HG03060 (cell line): ENCODE data around the gene CDNF.
"Not testable (repeated sequence)": the region's sequence is repeated elsewhere in the genome, so short reads cannot be mapped to it uniquely, and the experiment has no call there.

Source experiments
- ATAC-seq: cut with Tn5 transposase; IDR thresholded peaks from one replicate; pipeline ENCODE4 v1.9.1; 2021; ENCODE audit warnings: low read depth, moderate number of reproducible peaks; ENCODE audit not compliant: unreplicated experiment

The CDNF gene

DNA sequence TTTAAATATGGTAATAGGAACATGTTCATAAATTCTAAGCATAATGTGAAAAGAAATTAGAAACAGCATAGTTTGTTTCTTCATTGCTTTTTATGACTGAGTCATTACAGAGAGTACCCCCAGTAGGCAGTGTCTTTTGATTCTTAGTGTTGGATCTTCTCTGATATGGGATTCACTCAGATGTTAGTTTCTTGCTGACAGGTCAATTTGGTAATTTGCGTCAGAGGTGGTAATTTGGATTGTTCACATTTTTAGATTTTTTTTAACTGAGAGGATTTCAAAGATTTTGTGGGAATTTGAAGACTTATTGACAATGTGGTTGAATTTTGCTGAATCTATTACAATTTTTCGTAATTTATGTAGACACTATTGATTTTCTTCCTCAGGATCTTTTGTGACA lies 2.3 kb upstream of the CDNF start:
- ATAC-seq: no peak

DNA sequence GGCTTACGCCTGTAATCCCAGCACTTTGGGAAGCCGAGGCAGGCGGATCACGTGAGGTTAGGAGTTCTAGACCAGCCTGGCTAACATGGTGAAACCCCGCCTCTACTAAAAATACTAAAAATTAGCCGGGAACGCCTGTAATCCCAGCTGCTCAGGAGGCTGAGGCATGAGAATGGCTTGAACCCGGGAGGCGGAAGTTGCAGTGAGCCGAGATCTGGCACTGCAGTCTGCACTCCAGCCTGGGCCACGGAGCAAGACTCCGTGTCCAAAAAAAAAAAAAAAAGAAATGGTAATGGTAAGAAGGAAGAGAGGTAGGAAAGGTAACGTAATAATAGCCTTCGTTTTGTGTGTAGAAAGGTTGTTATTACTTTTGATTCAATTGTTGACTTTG lies 1.5 kb upstream of the CDNF start:
- no peak for ATAC-seq

DNA sequence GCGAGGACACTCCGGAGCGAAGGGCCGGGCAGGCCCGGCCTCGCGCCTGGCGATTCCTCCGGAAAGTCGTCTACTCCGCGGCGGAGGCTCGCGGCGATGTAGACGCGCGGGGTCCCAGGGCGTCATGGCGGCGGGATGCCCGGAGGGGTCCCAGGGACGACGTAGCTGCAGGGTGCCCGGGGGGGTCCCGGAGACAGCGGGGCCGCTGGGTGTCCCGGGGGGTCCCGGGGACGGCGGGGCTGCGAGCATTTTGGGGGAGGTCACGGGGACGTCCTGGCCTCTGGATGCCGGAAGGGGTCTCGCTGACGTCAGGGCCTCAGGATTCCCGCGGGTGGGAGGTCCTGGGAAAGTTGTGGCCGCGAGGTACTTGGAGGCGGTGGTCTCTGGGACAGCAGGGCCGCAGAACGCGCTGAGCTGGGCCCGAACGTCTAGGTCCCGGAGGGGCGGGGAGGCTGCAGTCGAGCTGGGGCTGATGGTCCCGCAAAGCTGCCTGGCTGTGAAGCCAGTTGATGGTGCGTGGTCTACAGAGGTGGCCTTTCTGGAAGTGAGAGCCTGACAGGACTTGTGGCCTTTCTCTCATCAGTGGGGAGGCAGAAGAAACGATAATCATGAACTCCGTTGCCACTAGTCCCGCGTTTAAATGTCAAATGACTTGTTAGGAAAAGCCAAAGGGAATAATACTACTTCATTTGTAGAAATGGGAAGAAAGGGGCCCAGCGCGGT lies 906 bp upstream of the CDNF start:
- ATAC-seq: no peak

DNA sequence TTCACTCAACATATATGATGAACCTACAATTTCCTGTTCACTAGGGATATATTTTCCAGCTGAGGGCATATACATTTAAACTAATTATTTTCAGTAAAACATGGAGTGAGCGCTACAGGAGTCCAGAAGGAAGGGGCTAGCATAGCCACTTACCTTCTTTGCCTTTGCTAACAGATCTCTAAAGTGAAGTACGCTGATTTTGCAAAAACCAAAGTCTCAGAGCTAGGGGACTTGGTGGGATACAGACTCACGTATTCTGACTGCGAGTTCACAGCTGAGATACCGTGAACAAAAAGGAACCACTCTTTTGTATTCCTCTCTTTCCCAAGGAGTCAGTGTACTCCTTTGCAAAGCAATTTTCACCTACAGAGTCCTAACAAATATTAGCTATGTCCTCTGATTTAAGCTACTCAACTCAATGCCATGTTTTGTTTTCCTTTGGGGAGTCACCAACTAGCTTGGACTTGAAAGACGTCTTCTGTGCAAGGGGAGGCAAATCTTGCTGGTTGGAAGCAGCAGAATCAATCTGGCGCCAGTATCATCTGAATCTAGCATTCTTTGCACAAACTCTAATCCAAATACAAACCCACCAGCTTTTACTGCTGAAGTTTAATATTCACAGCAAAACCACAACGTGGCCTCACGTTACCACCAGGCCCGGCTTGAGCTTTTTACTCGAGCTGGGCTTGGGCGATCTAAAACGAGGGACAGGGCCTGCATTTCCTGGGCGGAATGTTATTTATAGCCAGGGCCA lies 657 bp downstream of the CDNF start:
- ATAC-seq: no peak

DNA sequence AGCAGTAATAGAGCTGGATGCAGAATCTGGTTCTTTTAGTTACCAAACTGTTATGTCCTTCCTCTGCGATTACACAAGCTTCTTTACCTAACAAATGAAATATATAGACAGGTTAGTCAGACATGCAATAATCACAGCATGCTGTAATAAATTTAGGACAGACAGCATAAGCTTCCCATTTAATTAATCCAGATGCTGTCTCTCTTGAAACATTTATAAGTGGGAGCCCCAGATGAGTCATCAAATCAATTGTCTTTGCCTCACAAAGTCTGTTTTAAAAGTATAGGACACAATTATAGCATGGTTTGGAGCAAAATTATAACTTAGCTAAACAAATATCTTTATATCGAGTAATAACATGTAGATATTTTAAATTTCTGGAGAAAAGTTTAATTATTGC lies 1.6 kb downstream of the CDNF start:
- no peak for ATAC-seq

DNA sequence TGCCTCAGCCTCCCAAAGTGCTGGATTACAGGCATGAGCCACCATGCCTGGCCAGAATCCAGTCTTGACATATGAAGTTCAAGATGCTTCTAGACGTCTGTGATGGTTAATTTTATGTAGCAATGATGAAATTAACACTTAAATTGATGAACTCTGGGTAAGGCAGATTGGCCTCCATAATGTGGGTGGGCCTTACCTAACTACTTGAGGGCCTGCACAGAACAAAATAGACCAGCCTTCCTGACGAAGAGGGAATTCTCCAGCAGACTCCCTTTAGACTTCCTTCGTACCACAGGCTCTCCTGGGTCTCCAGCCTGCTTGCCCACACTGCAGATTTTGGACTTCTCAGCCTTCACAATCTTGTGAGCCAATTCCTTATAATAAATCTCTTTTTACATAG lies 4.7 kb downstream of the CDNF start:
- no peak for ATAC-seq

DNA sequence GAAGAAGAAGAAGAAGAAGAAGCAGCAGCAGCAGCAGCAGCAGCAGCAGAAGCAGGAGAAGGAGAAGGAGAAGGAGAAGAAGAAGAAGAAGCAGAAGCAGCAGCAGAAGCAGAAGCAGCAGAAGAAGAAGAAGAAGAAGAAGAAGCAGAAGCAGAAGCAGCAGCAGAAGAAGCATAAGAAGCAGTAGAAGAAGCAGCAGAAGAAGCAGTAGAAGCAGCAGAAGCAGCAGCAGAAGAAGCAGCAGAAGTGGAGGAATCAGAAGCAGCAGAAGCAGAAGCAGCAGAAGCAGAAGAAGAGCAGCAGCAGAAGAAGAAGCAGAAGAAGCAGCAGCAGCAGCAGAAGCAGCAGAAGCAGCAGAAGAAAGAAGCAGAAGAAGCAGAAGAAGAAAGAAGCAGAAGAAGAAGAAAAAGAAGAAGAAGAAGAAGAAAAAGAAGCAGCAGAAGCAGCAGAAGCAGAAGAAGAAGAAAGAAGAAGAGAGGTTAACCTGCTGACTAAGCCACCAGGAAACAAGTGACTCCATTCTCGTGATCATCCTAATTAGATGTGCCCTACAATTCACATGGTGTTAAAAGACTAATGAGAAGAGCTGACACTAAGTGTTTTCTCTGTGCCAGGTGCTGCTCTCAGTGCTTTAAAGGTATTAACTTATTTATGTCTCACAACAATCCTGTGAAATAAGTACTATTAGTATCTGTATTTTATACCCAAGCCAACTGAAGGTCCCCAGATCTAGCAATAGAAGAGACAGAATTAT lies 11.6 kb downstream of the CDNF start:
- no peak for ATAC-seq

DNA sequence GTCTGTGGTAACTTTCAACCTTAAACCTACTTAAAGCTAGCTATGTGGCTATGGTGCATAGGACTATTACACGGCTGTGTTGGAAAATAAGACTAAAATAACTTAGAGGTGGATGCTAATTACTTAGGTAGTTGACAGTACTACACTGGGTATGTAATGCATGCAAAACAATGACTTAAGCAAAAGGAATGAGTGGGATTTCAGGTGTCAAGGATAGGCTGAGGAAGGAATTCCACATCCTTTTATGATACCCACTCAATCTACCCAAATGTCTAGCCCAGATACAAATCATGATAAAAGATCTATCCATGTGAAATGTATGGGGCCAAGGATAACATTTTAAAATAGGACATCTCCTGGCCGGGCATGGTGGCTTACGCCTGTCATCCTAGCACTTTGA lies 13.9 kb downstream of the CDNF start:
- ATAC-seq: no peak

DNA sequence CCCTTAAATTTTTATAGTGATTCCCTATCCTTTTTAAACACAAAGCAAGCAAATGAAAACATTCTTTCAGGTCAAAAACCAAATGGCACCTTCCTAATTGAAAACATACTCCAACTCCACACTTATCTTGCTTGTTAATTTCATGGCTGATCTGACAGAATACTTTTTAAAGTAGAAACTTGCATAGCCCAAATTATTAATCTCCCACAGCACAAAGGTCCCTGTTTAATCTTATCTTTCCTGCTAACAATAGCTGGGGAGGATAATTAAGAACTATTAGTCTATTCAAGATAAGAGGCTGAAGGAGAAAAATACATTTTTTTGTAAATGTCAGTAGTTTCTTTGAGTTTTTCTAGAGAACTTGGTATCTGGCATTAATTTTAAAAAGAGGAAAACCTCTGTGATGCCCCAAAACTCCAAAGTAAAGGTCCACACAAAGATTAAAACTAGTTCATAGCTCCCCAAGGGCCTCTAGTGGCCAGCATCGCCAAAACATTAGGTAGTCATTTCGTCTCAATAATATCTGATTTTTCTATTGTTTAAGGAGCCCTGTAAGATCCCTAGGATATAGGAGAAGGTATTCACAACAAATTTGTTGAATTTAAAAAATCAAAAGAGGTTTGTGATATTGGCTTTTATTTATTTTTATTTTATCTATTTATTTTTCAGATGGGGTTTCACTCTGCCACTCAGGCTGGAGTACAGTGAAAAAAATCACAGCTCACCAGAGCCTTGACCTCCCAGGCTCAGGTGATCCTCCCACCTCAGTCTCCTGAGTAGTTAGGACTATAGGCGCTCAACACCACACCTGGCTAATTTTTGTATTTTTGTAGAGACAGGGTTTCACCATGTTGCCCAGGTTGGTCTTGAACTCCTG lies 14.7 kb downstream of the CDNF start:
- no peak for ATAC-seq

DNA sequence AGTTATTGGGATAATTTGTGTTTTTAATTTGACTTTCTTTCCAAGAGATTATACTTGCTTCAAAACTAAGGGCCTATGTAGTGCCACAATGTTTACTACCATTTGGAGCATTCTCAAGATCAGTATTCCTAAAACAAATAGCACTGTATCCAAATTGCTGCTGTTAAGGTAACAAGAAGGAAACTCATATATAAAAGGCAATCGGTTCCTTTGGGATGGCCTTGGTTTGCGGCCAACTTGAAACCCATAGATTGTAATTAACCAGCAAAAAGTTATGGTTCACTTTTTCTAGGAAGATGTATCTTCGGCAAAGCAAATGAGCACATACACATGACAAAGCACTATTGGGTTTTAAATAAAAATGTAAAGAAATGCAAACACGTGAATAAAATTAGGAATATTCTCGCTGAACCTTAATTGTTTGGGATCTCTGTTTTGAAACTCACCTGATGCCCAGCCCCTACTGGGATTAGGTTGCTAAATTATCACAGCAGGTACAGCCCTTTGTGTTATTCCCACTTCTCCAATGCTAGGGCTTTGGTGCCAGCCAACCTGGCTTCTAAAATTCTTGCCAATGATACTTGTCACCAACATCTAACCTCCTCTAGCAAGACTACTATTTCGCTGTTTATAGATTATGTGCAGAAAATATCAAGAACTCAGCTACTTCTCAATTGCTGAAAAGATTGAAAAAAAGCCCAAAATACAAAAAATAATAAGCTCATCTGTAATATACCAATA lies 16.0 kb downstream of the CDNF start:
- no peak for ATAC-seq

DNA sequence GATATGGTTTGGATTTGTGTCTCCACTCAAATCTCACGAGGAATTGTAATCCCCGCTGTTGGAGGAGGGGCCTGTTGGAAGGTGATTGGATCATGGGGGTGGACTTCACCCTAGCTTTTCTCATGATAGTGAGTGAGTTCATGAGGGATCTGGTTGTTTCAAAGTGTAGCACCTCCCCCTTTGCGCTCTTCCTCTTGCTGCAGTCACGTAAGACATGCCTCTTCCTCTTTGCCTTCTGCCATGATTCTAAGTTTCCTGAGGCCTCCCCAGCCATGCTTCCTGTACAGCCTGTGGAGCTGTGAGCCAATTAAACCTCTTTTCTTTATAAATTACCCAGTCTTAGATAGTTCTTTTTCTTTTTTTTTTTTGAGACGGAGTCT lies 17.1 kb downstream of the CDNF start:
- ATAC-seq: no peak

DNA sequence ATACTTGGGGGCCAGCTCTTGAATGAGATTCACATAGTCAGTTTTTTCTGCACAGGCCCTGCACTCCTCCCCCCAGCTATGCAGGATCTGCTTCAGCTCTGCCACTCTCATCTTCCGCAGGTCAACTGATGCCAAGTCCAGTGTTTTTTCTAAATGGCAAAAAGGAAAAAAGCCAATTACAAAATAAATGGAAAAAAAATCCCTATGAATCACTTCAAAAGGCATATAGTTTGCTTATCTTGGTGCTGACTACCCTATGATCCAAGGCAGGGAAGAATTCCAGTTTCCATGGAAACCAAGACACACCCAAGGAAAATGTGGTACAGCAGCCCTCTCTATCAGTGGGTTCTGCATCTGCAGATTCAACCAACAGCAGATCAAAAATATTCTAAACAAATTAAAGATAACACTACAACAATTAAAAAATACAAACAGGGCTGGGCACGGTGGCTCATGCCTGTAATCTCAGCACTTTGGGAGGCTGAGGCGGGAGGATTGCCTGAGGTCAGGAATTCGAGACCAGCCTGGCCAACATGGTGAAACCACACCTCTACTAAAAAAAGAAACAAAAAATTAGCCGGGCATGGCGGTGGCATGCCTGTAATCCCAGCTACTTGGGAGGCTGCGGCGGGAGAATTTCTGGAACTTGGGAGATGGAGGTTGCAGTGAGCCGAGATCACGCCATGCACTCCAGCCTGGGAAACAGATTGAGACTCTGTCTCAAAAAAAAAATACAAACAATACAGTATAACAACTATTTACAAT lies 17.6 kb downstream of the CDNF start:
- ATAC-seq: no peak

DNA sequence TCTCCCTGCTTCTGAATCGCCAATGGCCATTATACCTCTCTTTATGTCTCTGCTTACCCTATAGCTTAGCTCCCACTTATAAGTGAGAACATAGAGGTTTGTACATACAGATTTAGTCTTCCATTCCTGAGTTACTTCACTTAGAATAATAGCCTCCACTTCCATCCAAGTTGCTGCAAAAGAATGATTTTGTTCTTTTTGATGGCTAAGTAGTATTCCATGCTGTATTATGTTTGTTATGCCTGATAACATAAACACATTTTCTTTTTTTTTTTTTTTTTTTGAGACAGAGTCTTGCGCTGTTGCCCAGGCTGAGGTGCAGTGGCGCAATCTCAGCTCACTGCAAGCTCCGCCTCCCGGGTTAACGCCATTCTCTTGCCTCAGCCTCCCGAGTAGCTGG lies 21.1 kb downstream of the CDNF start:
- not testable (repeated sequence) for ATAC-seq

DNA sequence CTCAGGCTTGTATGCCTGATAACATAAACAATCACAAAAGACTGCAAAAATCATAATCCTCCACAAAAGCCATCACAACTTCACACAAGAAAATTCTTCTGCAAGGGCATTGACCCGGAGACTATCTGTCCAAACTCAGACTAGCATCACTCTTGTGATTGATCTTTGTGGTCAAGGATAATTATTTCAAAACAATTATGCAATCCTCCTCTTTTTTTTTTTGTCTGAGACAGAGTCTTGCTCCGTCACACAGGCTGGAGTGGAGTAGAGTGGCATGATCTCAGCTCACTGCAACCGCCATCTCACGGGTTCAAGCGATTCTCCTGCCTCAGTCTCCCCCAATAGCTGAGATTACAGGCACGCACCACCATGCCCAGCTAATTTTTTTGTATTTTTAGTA lies 22.2 kb downstream of the CDNF start:
- no peak for ATAC-seq

DNA sequence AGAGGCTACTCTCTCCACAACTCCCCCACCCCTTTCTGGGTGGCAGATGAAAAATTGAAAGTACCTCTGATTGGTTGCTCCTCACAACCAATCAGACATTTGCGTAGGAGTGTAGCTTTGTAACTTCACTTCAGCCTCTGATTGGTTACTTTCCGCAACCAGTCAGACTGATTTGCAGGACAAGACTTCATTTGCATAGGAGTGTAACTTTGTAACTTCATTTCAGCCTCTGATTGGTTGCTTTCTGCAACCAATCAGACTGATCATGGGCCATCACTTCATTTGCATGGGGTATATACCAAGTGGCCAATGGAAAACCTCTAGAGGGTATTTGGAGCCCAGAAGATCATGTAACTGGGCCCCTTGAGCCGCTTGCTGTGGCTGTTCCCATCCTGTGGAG lies 25.6 kb downstream of the CDNF start:
- no peak for ATAC-seq

DNA sequence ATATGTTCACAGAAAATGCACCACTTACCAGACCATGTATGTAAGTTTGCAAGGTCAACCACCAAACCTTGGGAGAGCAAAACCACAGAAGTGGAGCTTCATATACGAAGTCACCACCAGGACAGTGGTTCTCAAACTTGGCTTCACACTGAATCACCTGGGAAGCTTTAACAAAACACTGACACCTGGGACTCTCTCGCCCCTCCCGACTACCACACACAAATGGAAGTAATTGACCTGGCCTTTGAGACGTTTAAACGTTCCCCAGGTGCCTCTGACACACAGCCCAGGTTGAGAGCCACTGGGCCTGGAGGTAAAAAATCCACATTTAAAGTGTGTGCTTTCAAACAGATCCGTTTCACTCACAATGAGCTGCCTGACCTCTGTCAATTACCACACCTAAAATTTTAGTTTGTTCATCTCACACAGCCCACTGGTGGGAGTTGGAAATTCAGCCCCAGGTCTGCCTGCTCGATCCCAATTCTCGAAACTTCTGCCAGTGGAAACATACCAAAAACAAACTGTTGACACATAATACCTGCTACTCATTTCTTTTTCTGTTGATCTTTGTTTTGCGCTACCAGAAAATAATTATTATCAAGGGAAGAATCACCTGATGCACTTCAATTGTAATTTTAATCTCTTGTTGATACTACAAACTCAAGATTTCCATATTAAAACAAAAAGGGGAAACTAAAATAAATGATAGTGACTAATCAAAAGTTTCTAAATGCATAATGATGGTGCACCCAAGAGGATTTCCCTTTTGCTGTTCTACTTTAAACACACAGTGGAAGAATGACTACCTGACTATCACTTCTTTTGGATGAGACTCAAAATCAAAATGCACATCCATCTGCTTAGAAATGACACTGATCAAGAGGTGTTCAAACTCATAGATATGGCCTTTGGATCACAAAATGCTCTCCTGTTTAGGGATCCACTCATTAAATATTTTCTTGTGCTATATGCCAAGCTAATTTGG lies 26.6 kb downstream of the CDNF start:
- no peak for ATAC-seq

DNA sequence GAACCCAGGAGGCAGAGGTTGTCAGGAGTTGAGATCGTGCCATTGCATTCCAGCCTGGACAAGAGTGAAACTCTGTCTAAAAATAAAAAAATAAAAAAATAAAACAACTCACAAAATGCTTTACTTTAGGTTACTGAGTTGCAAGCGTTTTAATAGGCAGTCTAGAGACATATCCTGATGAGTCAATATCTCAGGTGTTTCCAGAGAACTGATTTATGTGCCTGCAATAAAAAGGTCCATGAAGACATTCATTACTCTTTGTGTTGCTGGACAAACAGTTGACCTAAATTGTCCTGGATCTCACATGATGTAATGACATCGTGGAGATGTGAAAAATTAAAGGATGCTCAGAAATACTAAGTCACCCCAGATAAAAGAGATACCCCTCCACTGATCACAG lies 31.5 kb downstream of the CDNF start:
- no peak for ATAC-seq

DNA sequence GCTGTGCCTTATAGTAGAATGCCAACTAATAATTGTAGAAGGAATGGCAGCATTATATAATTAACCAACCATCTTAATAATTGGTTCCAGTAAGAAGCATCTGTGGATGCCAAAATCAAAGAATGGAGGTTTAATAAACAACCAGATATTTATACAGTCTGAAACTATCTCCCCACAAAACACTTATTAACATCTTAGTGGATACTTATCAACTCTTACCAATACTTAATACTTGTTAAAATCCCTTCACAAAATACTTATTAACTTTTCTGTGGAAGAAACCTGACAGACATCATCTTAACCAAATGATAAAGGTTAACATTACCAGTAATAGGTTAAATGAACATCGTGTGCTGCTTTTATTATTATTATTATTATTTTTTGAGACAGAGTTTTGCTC lies 34.0 kb downstream of the CDNF start:
- no peak for ATAC-seq
